Stimulated activated naive CD8-positive, alpha-beta T cell treated with anti-CD3 and anti-CD28 coated beads, Interleukin-15, Interleukin-2, amounts not matched to agents 100 ng/mL and 50 ng/mL, for 24 hours (primary cell): Measurements from ENCODE around the gene CCNK.

ENCODE experiments used
- H3K27ac Mint-ChIP-seq: one replicate; pipeline ENCODE4 v1.8.0; 2021; ENCODE audit warnings: mild to moderate bottlenecking, mixed read lengths
- H3K27me3 Mint-ChIP-seq: one replicate; pipeline ENCODE4 v1.8.0; 2021; ENCODE audit warnings: mixed read lengths
- H3K36me3 Mint-ChIP-seq: one replicate; pipeline ENCODE4 v1.8.0; 2021; ENCODE audit warnings: low read depth, mixed read lengths
- H3K4me1 Mint-ChIP-seq: one replicate; pipeline ENCODE4 v1.8.0; 2021; ENCODE audit warnings: low read depth, mixed read lengths
- H3K4me3 Mint-ChIP-seq: one replicate; pipeline ENCODE4 v1.8.0; 2021; ENCODE audit warnings: mild to moderate bottlenecking, mixed read lengths
- H3K9me3 Mint-ChIP-seq: one replicate; pipeline ENCODE4 v1.8.0; 2021; ENCODE audit warnings: mixed read lengths

The CCNK gene

GRCh38 chr14:99509871-99510555 lies 28.8 kb downstream of the CCNK start:
- H3K27ac Mint-ChIP-seq, result no peak overlapping the region

DNA sequence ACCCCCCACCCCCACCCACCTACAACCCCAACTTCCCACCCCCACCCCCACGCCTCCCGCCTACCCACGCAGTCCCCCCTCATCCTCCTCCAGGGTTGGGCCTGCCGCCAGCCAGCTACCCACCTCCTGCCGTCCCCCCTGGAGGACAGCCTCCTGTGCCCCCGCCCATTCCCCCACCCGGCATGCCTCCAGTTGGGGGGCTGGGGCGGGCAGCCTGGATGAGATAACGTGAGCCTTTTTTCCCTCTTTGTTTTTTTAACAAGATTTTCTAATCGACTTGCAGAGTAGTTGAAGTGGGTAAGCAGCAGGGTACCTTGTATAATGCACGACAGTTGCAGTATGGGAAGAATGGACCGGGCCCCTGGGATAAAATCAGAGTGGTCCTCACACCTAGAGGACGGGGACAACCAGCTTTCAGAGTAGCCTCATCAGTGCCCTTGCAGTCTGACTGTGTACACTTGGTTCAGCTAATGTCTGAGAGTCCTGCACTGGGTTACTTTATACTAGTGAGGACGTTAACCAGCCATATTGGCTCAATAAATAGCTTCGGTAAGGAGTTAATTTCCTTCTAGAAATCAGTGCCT lies 29.4 kb downstream of the CCNK start:
- no peaks in the 10 kb centered on the region for H3K9me3 Mint-ChIP-seq
- H3K27me3 Mint-ChIP-seq, result no peaks in the 10 kb centered on the region
- no peaks in the 10 kb centered on the region for H3K4me1 Mint-ChIP-seq
- H3K36me3 Mint-ChIP-seq, result peaks cover 29% of the 10 kb centered on the region
- no peak overlapping the region for H3K27ac Mint-ChIP-seq
- H3K4me3 Mint-ChIP-seq, result no peak overlapping the region

More at GRCh38 chr14:99509871-99510555, 28.8 kb downstream of the CCNK start:
- Mint-ChIP-seq H3K4me1 (no peaks in the 10 kb centered on the region), H3K9me3 (no peaks in the 10 kb centered on the region), H3K4me3 (no peak overlapping the region), H3K27me3 (no peaks in the 10 kb centered on the region), H3K36me3 (peaks cover 33% of the 10 kb centered on the region)

DNA sequence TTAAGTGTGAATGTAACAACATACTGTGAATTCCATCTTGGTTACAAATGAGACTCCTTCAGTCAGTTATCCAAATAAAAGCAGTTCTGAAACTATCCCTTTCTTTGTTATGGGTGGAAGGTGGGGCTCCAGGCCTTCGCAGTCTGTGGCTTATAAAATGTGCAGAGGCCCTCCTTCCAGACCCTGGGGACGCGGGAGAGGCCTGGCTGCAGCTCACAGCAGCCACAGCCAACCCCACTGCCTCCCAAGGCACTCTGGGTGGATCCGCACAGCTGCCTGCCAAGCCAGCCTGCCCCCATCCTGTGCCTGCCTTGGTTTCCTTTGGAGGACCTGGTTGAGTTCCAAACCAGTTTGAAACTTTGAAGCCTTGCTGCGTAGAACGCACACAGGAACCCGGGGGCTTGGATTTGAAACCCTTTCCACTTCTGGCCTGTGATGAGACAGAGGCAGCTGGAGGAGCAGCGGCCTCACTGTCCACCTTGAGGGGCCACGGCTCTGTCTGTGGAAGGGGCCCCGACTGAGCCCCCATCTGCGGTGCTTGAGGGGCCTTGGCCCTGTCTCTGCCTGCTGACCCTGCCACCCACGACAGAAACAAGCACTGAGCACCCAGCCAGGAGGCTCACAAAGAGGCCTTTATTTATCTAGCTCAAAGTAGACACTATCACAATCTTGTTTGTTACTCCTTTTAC lies 30.4 kb downstream of the CCNK start:
- Mint-ChIP-seq H3K4me3 (no peak overlapping the region), H3K9me3 (no peaks in the 10 kb centered on the region), H3K4me1 (no peaks in the 10 kb centered on the region), H3K36me3 (peaks cover 22% of the 10 kb centered on the region), H3K27ac (no peak overlapping the region), H3K27me3 (no peaks in the 10 kb centered on the region)

DNA sequence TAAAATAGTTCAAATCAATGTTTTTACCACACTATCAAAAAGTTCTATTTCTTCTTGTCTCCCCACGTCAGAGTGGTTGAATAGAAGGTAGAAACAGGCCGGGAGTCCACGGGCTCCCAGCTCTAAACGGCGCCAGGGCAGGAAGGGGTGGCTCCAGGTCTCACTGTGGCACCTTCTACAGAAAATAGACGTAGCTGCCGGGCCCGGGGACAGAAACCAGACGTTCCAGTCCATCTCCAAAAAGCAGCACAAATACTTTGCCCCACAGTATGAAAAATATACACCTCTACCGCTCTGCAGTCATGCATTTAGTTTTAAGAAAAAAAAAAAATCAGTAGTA lies 30.9 kb downstream of the CCNK start:
- Mint-ChIP-seq H3K4me3 (no peak overlapping the region), H3K36me3 (peaks cover 17% of the 10 kb centered on the region), H3K27me3 (no peaks in the 10 kb centered on the region), H3K4me1 (no peaks in the 10 kb centered on the region), H3K9me3 (no peaks in the 10 kb centered on the region), H3K27ac (no peak overlapping the region)

DNA sequence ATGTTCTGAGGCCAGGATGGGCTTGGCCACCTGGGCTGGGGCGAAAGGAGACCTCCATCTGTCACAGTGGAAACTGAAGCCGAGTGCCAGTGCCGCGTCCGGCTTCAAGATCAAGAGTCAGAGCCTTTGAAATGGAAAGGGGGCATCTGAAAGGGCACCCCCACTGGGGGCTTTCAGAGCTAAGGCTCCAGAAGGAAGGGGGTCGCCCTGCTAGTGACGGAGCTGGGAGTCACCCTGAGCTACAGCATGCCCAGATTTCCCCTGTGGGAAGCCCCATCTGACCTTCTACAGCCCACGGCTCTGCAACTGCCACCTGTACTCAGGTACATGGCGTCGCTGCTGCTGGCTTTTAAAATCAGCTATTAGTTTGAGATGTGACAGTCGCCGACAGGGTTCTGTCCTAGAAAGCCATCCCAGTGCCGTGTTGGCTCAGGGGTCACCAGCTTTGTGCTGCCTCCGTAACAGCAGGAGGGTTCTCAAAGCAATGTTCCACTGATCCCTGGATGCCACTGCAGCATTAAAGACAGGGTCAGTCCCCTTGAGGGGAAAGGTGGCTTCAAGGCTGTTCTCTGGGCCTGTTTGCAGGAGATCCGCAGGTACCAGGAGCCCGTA lies 31.5 kb downstream of the CCNK start:
- H3K36me3 Mint-ChIP-seq, result peaks cover 11% of the 10 kb centered on the region
- no peak overlapping the region for H3K4me3 Mint-ChIP-seq
- no peaks in the 10 kb centered on the region for H3K27me3 Mint-ChIP-seq
- no peak overlapping the region for H3K27ac Mint-ChIP-seq
- no peaks in the 10 kb centered on the region for H3K4me1 Mint-ChIP-seq
- no peaks in the 10 kb centered on the region for H3K9me3 Mint-ChIP-seq

GRCh38 chr14:99513183-99513694 lies 32.0 kb downstream of the CCNK start:
- H3K9me3 Mint-ChIP-seq, result no peaks in the 10 kb centered on the region
- H3K27ac Mint-ChIP-seq, result no peak overlapping the region
- no peak overlapping the region for H3K4me3 Mint-ChIP-seq
- H3K36me3 Mint-ChIP-seq, result peaks cover 8% of the 10 kb centered on the region
- H3K27me3 Mint-ChIP-seq, result no peaks in the 10 kb centered on the region
- no peaks in the 10 kb centered on the region for H3K4me1 Mint-ChIP-seq

DNA sequence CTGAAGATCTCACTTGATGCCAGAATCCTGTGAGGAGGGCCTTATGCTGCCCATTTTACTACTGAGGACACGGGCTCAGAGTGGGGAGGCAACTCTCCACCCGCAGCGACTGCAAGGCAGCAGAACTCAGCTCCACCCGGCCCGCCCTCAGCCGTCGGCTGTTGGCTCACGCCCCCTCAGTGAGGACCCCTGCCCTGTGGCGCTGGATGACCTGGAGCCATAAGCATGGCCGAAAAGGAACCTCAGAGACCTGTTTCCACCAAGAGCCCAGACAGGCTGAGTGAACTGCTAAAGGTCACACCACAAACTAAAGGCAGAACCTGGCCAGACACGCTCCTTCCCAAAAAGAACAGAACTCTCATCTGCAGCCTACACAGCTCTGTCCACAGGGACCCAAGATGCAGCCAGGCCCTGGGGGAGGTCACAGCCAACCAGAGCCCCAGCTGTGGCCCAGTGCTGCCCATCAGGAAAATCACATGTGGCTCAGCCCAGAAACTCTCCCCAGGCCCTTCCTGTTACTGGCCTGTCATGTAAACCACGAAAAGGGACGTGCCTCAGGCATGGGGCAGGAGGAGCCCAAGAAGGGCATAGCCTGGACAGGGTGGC lies 32.8 kb downstream of the CCNK start:
- H3K27ac Mint-ChIP-seq, result no peak overlapping the region
- no peaks in the 10 kb centered on the region for H3K9me3 Mint-ChIP-seq
- no peaks in the 10 kb centered on the region for H3K27me3 Mint-ChIP-seq
- peaks cover 3% of the 10 kb centered on the region for H3K36me3 Mint-ChIP-seq
- H3K4me1 Mint-ChIP-seq, result no peaks in the 10 kb centered on the region
- H3K4me3 Mint-ChIP-seq, result no peak overlapping the region

DNA sequence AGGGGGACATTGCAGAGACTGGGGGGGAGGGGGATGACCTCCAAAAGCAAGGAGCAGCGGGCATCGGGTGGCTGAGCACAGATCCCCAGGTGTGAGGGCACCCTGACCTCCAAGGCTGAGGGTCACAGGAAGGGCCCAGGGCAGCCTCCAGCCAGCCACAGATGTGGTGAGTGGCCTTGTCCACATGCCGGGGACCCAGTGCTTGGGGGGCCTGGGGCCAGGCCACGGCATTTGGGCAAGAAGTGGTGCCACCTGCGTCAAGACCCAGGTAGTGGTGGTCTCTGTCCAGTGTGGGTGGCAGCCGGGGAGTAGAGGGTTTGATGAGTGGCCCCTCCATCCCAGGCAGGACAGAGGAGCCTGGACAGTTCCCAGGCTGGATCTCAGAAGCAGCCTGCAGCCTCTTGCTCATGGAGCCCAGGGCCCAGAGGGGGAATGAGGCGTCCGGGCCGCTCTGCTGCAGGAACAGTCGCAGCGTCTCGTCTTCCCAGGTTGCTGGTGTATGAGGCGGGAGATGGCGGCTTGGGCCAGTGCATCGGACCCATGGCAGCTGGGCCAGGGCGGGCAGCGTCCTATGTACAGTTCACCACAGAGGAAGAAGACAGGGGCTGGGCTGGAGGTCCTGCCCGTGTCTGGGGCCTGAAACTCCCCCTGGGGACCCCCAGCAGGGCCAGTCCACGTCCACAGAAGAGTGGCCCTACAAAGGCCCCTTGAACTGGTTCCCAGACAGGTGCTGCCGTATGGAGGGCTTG lies 33.5 kb downstream of the CCNK start:
- no peak overlapping the region for H3K27ac Mint-ChIP-seq
- H3K36me3 Mint-ChIP-seq, result peaks cover 3% of the 10 kb centered on the region
- H3K27me3 Mint-ChIP-seq, result no peaks in the 10 kb centered on the region
- no peaks in the 10 kb centered on the region for H3K4me1 Mint-ChIP-seq
- H3K9me3 Mint-ChIP-seq, result no peaks in the 10 kb centered on the region
- H3K4me3 Mint-ChIP-seq, result no peak overlapping the region

GRCh38 chr14:99515301-99516155 lies 34.3 kb downstream of the CCNK start:
- Mint-ChIP-seq H3K4me3 (no peak overlapping the region), H3K36me3 (peaks cover 3% of the 10 kb centered on the region), H3K9me3 (no peaks in the 10 kb centered on the region), H3K27ac (no peak overlapping the region), H3K27me3 (no peaks in the 10 kb centered on the region), H3K4me1 (no peaks in the 10 kb centered on the region)

GRCh38 chr14:99516156-99516870 lies 35.1 kb downstream of the CCNK start:
- H3K4me1 Mint-ChIP-seq, result no peaks in the 10 kb centered on the region
- H3K27me3 Mint-ChIP-seq, result no peaks in the 10 kb centered on the region
- no peaks in the 10 kb centered on the region for H3K36me3 Mint-ChIP-seq
- no peak overlapping the region for H3K4me3 Mint-ChIP-seq
- H3K27ac Mint-ChIP-seq, result no peak overlapping the region
- H3K9me3 Mint-ChIP-seq, result no peaks in the 10 kb centered on the region

GRCh38 chr14:99516871-99517642 lies 35.8 kb downstream of the CCNK start:
- Mint-ChIP-seq H3K4me3 (no peak overlapping the region), H3K36me3 (no peaks in the 10 kb centered on the region), H3K9me3 (no peaks in the 10 kb centered on the region), H3K4me1 (no peaks in the 10 kb centered on the region), H3K27ac (no peak overlapping the region), H3K27me3 (no peaks in the 10 kb centered on the region)

GRCh38 chr14:99517643-99518381 lies 36.6 kb downstream of the CCNK start:
- H3K4me1 Mint-ChIP-seq, result no peaks in the 10 kb centered on the region
- no peak overlapping the region for H3K4me3 Mint-ChIP-seq
- H3K27me3 Mint-ChIP-seq, result no peaks in the 10 kb centered on the region
- H3K9me3 Mint-ChIP-seq, result no peaks in the 10 kb centered on the region
- no peak overlapping the region for H3K27ac Mint-ChIP-seq
- no peaks in the 10 kb centered on the region for H3K36me3 Mint-ChIP-seq
